ENCODE results near the gene ZNF648.
"Not testable (repeated sequence)": the region's sequence is repeated elsewhere in the genome, so short reads cannot be mapped to it uniquely, and the experiment has no call there.

ZNF648 gene

GRCh38 chr1:182029002-182029378, 32.5 kb downstream of the ZNF648 start:
- no peak for DNase-seq (ENCODE audit: low read depth)

GRCh38 chr1:182015360-182015759, 46.2 kb downstream of the ZNF648 start:
- no peak for DNase-seq (ENCODE audit: low read depth)

- DNase-seq (ENCODE audit: low read depth) = not testable (repeated sequence)
Measured at GRCh38 chr1:182010800-182011370, 50.6 kb downstream of the ZNF648 start.

- DNase-seq (ENCODE audit: low read depth) = not testable (repeated sequence)
Measured at GRCh38 chr1:182005398-182005797, 56.1 kb downstream of the ZNF648 start.

GRCh38 chr1:182004601-182005000, 56.9 kb downstream of the ZNF648 start:
- DNase-seq (ENCODE audit: low read depth) = no peak
